Gastroesophageal sphincter (tissue), 3 donors: ENCODE data around the gene SMAGP.

ENCODE experiments used
- CTCF ChIP-seq, 4 experiments: fragments of 200-600 bp in 2 of 4; fragments of 450-650 bp in 2 of 4; sonication (generic) in 1 of 4; IDR thresholded peaks; one replicate each; pipeline ENCODE4 v1.5.1; 2017 to 2019; ENCODE audit warnings: antibody characterized with exemption in 4 of 4, mild to moderate bottlenecking in 2 of 4, moderate library complexity in 2 of 4
- POLR2AphosphoS5 ChIP-seq: sonication (generic); formaldehyde crosslinking; IDR thresholded peaks from one replicate; pipeline ENCODE4 v1.6.1; 2017; ENCODE audit warnings: antibody characterized with exemption

- TF ChIP-seq CTCF (IDR thresholded peaks at IDR 0.05) (peak in 3 of 4 experiments; percentile 9 to 47 (median 22)), POLR2AphosphoS5 (no peak)
Observed at GRCh38 chr12:51269174-51270066, 795 bp downstream of the SMAGP start.
